ENCODE results near the gene CYP19A1.

DNA sequence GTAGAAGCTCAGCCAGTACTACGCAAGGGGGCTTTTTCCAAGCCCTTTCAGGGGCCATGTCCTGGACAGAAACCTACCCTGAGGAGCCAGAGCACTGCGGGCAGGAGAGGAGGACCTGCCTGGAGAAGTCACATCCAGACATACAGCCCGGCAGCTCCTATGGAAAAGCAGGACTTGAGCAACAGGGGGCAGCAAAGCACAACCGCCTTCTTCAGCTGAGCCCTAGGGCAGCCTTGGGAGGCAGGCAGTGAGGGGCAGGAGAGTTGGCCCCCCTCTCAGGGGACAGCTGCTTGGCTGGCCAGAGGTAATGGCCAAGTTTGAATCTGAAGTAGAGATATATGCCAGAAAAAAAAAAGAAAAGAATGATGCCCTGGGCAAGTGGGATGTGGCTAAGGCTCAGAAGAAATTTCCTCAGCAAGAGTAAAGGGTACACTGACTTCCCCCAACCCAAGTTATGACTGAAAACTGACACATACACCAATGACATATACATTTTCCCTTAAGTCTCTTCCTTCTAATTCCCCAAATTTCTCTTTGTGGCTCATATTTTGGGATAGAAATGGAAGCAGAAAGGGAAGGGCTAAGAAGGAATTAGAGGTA, 56.9 kb downstream of the CYP19A1 start:
- TF ChIP-seq EZH2 (IDR thresholded peaks at IDR 0.05; ENCODE audit: insufficient read depth, poor library complexity, severe bottlenecking) (no peak), EZH2phosphoT487 (IDR thresholded peaks at IDR 0.05; ENCODE audit: insufficient read depth, low read depth) (no peak)

Data from GM23248 (cell line).